ENCODE results near the gene SHISA6.

SHISA6 gene

GRCh38 chr17:11548398-11548797 lies 307.4 kb downstream of the SHISA6 start:
- no peak for TF ChIP-seq CTCF (conservative IDR thresholded peaks at IDR 0.05; ENCODE audit: low read depth, low read length)
- DNase-seq (ENCODE audit: low read depth), result no peak
- H3K4me3 ChIP-seq (ENCODE audit: low read depth, low read length), result no peak overlapping the region

GRCh38 chr17:11550431-11550830 lies 309.4 kb downstream of the SHISA6 start:
- no peak overlapping the region for H3K4me3 ChIP-seq (ENCODE audit: low read depth, low read length)
- DNase-seq (ENCODE audit: low read depth), result no peak
- no peak for TF ChIP-seq CTCF (conservative IDR thresholded peaks at IDR 0.05; ENCODE audit: low read depth, low read length)

- DNase-seq (ENCODE audit: low read depth), result no peak
- no peak for TF ChIP-seq CTCF (conservative IDR thresholded peaks at IDR 0.05; ENCODE audit: low read depth, low read length)
- H3K4me3 ChIP-seq (ENCODE audit: low read depth, low read length), result no peak overlapping the region
These were observed 310.4 kb downstream of the SHISA6 start for GRCh38 chr17:11551442-11551841.

GRCh38 chr17:11553135-11553534 lies 312.1 kb downstream of the SHISA6 start:
- TF ChIP-seq CTCF (conservative IDR thresholded peaks at IDR 0.05; ENCODE audit: low read depth, low read length), result no peak
- no peak overlapping the region for H3K4me3 ChIP-seq (ENCODE audit: low read depth, low read length)
- no peak for DNase-seq (ENCODE audit: low read depth)

- TF ChIP-seq CTCF (conservative IDR thresholded peaks at IDR 0.05; ENCODE audit: low read depth, low read length), result no peak
- no peak for DNase-seq (ENCODE audit: low read depth)
- no peak overlapping the region for H3K4me3 ChIP-seq (ENCODE audit: low read depth, low read length)
These were observed 313.0 kb downstream of the SHISA6 start for GRCh38 chr17:11554042-11554441.

- no peak for TF ChIP-seq CTCF (conservative IDR thresholded peaks at IDR 0.05; ENCODE audit: low read depth, low read length)
- no peak for DNase-seq (ENCODE audit: low read depth)
- H3K4me3 ChIP-seq (ENCODE audit: low read depth, low read length), result no peak overlapping the region
These were observed 313.5 kb downstream of the SHISA6 start for GRCh38 chr17:11554542-11554941.

GRCh38 chr17:11555530-11555929 lies 314.5 kb downstream of the SHISA6 start:
- DNase-seq (ENCODE audit: low read depth), result no peak
- H3K4me3 ChIP-seq (ENCODE audit: low read depth, low read length), result no peak overlapping the region
- no peak for TF ChIP-seq CTCF (conservative IDR thresholded peaks at IDR 0.05; ENCODE audit: low read depth, low read length)
